GM12878 (cell line): Measurements from ENCODE around the gene EDARADD. TPM values are rescaled to one million over a fixed set of nuclear protein-coding genes. Genes with fewer than 3 reads are reported as not detected.

Experiments used
- ATAC-seq: fragments of 200-7000 bp; cut with Tn5 transposase; 3 replicates; pipeline ENCODE4 v1.9.1; 2020; ENCODE audit warnings: mild to moderate bottlenecking, moderate library complexity
- BruUV-seq: library from RNA; stranded (reverse); fragments of 400-500 nt; replicated peaks from 2 replicates; lab custom pipeline; 2021; lab: Mats Ljungman, UMichigan
- CTCF ChIA-PET: fragments of 300-600 bp; sonication (Branson Sonifier 250); formaldehyde crosslinking; extraction: SDS; loops from one replicate; lab custom pipeline; 2021; ENCODE audit warnings: inconsistent platforms; lab: Yijun Ruan, JAX
- POLR2A ChIA-PET: fragments of 350-600 bp; formaldehyde crosslinking; extraction: SDS; loops from one replicate; lab custom pipeline; 2021; ENCODE audit warnings: inconsistent platforms; lab: Charles Lee
- RAD21 ChIA-PET: fragments of 300-600 bp; sonication (Branson Sonifier 250); formaldehyde crosslinking; loops from one replicate; lab custom pipeline; 2023; ENCODE audit warnings: antibody characterized with exemption; ENCODE audit not compliant: unreplicated experiment; lab: Charles Lee
- SMC1A ChIA-PET: fragments of 300-600 bp; sonication (Branson Sonifier 250); formaldehyde crosslinking; loops from one replicate; lab custom pipeline; 2023; ENCODE audit not compliant: unreplicated experiment, uncharacterized antibody; lab: Charles Lee
- DNase-seq: peaks from one replicate; pipeline ENCODE4 v3.0.0-alpha.2; 2011; ENCODE audit warnings: low read depth, low spot score
- FAIRE-seq: peaks from 3 replicates; lab custom pipeline; 2011; peaks lifted over from hg19 to GRCh38; lab: Jason Lieb, UNC
- H2AFZ ChIP-seq: 2 replicates; pipeline ENCODE4 v1.6.0; 2011; ENCODE audit warnings: low read depth, low read length, control low read depth; ENCODE audit not compliant: control insufficient read depth
- H3K27ac ChIP-seq: 2 replicates; pipeline ENCODE4 v1.5.1; 2011; ENCODE audit warnings: control low read depth; ENCODE audit not compliant: control insufficient read depth, insufficient read depth
- H3K27me3 ChIP-seq, 2 experiments: replicated peaks in 1 of 2; 2 replicates each; pipeline versions ENCODE4 v1.6.0 to v1.6.1; 2011; ENCODE audit warnings: low read length in 1 of 2; ENCODE audit not compliant: control insufficient read depth in 2 of 2, insufficient read depth in 2 of 2
- H3K36me3 ChIP-seq, 2 experiments: 2 replicates each; pipeline ENCODE4 v1.5.1; 2011; ENCODE audit warnings: low read length in 1 of 2; ENCODE audit not compliant: control insufficient read depth in 2 of 2, insufficient read depth in 2 of 2
- H3K4me1 ChIP-seq: 2 replicates; pipeline ENCODE4 v1.6.1; 2011; ENCODE audit warnings: mild to moderate bottlenecking, low read length, moderate library complexity, mixed read lengths; ENCODE audit not compliant: control insufficient read depth, insufficient read depth
- H3K4me2 ChIP-seq: 2 replicates; pipeline ENCODE4 v1.6.0; 2011; ENCODE audit warnings: control low read depth; ENCODE audit not compliant: control insufficient read depth, insufficient read depth
- H3K4me3 ChIP-seq: fragments of 200-600 bp; sonication (generic); 2 replicates; pipeline ENCODE4 v1.5.1; 2016
- H3K79me2 ChIP-seq: 2 replicates; pipeline ENCODE4 v1.6.0; 2011; ENCODE audit warnings: low read length; ENCODE audit not compliant: control insufficient read depth, insufficient read depth
- H3K9ac ChIP-seq: 2 replicates; pipeline ENCODE4 v1.8.0; 2011; ENCODE audit warnings: low read length, control low read depth, mixed read lengths; ENCODE audit not compliant: control insufficient read depth, insufficient read depth
- H3K9me3 ChIP-seq: replicated peaks from 3 replicates; pipeline ENCODE4 v1.5.1; 2011; ENCODE audit warnings: mild to moderate bottlenecking, low read length; ENCODE audit not compliant: control insufficient read depth, insufficient read depth
- H4K20me1 ChIP-seq: 2 replicates; pipeline ENCODE4 v1.6.0; 2011; ENCODE audit not compliant: control insufficient read depth, insufficient read depth
- CREM ChIP-seq: IDR thresholded peaks from 2 replicates; pipeline ENCODE4 v1.6.1; 2014; ENCODE audit warnings: antibody characterized with exemption, low read depth
- GABPA ChIP-seq: IDR thresholded peaks from 2 replicates; pipeline ENCODE4 v1.6.1; 2014; ENCODE audit warnings: antibody characterized with exemption, low read depth, mild to moderate bottlenecking, inconsistent platforms
- HDAC6 ChIP-seq: fragments of 200-600 bp; sonication (generic); IDR thresholded peaks from one replicate; pipeline ENCODE4 v1.8.0; 2017; ENCODE audit warnings: antibody characterized with exemption; ENCODE audit not compliant: unreplicated experiment
- NR2C2 ChIP-seq: IDR thresholded peaks from 2 replicates; pipeline ENCODE4 v1.6.1; 2011; ENCODE audit warnings: borderline replicate concordance, low read depth; ENCODE audit not compliant: control insufficient read depth, insufficient read length
- RAD51 ChIP-seq: fragments of 450-650 bp; IDR thresholded peaks from 2 replicates; pipeline ENCODE4 v1.6.1; 2016; ENCODE audit warnings: moderate library complexity, mild to moderate bottlenecking, inconsistent platforms
- RUNX3 ChIP-seq: IDR thresholded peaks from 2 replicates; pipeline ENCODE4 v1.6.1; 2012; ENCODE audit warnings: low read length, inconsistent platforms
- SIN3A ChIP-seq: IDR thresholded peaks from 2 replicates; pipeline ENCODE4 v1.6.1; 2012; ENCODE audit warnings: low read depth, low read length, improper control_type of control experiment
- YY1 ChIP-seq: IDR thresholded peaks from 2 replicates; pipeline ENCODE4 v1.6.1; 2011; ENCODE audit warnings: low read depth, mild to moderate bottlenecking, low read length
- WGBS: methylation state at CpG from one replicate; pipeline ENCODE4 v1.1.6; 2016; ENCODE audit warnings: low lambda C conversion rate; ENCODE audit not compliant: insufficient replicate concordance, insufficient coverage; ENCODE audit errors: missing lambda C conversion rate; 5-methylcytosine and 5-hydroxymethylcytosine counted together
- in situ Hi-C: fragments of 300-500 bp; cut with MboI; formaldehyde crosslinking; loops from 9 replicates; pipeline ENCODE4 v1.14.3; 2018; ENCODE audit warnings: mixed read lengths
- intact Hi-C: fragments of 100-400 bp; cut with micrococcal nuclease; formaldehyde crosslinking; loops from one replicate; pipeline ENCODE4 v1.14.2; 2022; ENCODE audit not compliant: unreplicated experiment
- polyA plus RNA-seq, 11 experiments: library from polyadenylated mRNA; depleted of rRNA in 4 of 11; unstranded in 6 of 11; stranded (reverse) in 5 of 11; fragments of >200 nt; fragmentation: Nextera tagmentation in 4 of 11; fragmentation: Illumina TruSeq in 1 of 11; extraction: Ambion mirVana in 4 of 11; extraction: Trizol in 1 of 11; gene quantifications; 1 replicate in 1 of 11; 2 replicates in 10 of 11; pipeline versions ENCODE4 v1.2.1 to v1.2.3, GENCODE V29; 2011 to 2016; ENCODE audit warnings: inconsistent platforms in 2 of 11, missing spikeins in 2 of 11, low read depth in 1 of 11
- total RNA-seq, 4 experiments: library from RNA; depleted of rRNA in 3 of 4; stranded (reverse); fragments of >200 nt in 3 of 4; fragmentation: Illumina TruSeq in 1 of 4; extraction: Trizol in 1 of 4; gene quantifications; 2 replicates each; pipeline versions ENCODE4 v1.2.1 to v1.2.3, GENCODE V29; 2013 to 2021
- TF ChIP-seq, protein P1 (sequence below): fragments of 150-350 bp; IDR thresholded peaks from 2 replicates; pipeline ENCODE4 v1.6.1; 2016; ENCODE audit warnings: low read depth, low read length

EDARADD gene
- total and polyA plus RNA-seq, 10 of the 15 experiments (the other 5 are each of a cell fraction or from before 2014, with no cell fraction given), result 0.58 to 6.1 (median 4.7) TPM

GRCh38 chr1:236530959-236531358 lies 136.9 kb downstream of the EDARADD start:
- ATAC-seq (no peak), FAIRE-seq (no peak), DNase-seq (no peak)
- in situ Hi-C loops, result no loop called here
- ChIA-PET SMC1A (no interaction called here), RAD21 (no interaction called here)
- H3K4me2 ChIP-seq, result no peak overlapping the region
- no peaks in the 10 kb centered on the region for H4K20me1 ChIP-seq
- H2AFZ ChIP-seq, result no peak overlapping the region
- H3K36me3 ChIP-seq, result peaks cover 0 to 7% of the 10 kb centered on the region in 2 experiments; a peak in 1 of 4 replicates
- H3K79me2 ChIP-seq, result no peaks in the 10 kb centered on the region
- intact Hi-C loops, result no loop called here
- no peaks in the 10 kb centered on the region for H3K9me3 ChIP-seq
- TF ChIP-seq HDAC6 (no peak), NR2C2 (no peak), CREM (no peak), YY1 (no peak), RUNX3 (no peak), GABPA (no peak), SIN3A (no peak), RAD51 (no peak)
- TF ChIP-seq, protein P1, sequence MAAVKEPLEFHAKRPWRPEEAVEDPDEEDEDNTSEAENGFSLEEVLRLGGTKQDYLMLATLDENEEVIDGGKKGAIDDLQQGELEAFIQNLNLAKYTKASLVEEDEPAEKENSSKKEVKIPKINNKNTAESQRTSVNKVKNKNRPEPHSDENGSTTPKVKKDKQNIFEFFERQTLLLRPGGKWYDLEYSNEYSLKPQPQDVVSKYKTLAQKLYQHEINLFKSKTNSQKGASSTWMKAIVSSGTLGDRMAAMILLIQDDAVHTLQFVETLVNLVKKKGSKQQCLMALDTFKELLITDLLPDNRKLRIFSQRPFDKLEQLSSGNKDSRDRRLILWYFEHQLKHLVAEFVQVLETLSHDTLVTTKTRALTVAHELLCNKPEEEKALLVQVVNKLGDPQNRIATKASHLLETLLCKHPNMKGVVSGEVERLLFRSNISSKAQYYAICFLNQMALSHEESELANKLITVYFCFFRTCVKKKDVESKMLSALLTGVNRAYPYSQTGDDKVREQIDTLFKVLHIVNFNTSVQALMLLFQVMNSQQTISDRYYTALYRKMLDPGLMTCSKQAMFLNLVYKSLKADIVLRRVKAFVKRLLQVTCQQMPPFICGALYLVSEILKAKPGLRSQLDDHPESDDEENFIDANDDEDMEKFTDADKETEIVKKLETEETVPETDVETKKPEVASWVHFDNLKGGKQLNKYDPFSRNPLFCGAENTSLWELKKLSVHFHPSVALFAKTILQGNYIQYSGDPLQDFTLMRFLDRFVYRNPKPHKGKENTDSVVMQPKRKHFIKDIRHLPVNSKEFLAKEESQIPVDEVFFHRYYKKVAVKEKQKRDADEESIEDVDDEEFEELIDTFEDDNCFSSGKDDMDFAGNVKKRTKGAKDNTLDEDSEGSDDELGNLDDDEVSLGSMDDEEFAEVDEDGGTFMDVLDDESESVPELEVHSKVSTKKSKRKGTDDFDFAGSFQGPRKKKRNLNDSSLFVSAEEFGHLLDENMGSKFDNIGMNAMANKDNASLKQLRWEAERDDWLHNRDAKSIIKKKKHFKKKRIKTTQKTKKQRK, result no peak
- TF ChIP-seq, all 136 proteins: peak for 0
- H3K27me3 ChIP-seq, result no peaks in the 10 kb centered on the region
- 59% methylated on average over 5 of the region's 5 CpGs for WGBS
- POLR2A ChIA-PET, result no interaction called here
- no peak overlapping the region for H3K27ac ChIP-seq
- BruUV-seq, result no TSS peak
- CTCF ChIA-PET, result no interaction called here
- peaks cover 9% of the 10 kb centered on the region for H3K4me1 ChIP-seq
- no peak overlapping the region for H3K4me3 ChIP-seq
- no peak overlapping the region for H3K9ac ChIP-seq
